Nephron progenitor cell (in vitro differentiated cells): ENCODE data around the gene P2RY6.

Experiments
- DNase-seq: peaks from one replicate; pipeline ENCODE4 v3.0.0; 2021
- H3K27ac Mint-ChIP-seq: 2 replicates; pipeline ENCODE4 v1.8.0; 2021; ENCODE audit warnings: mild to moderate bottlenecking, moderate library complexity, mixed read lengths
- H3K27me3 Mint-ChIP-seq: 2 replicates; pipeline ENCODE4 v1.8.0; 2021; ENCODE audit warnings: mild to moderate bottlenecking, low read depth, mixed read lengths; ENCODE audit not compliant: poor library complexity
- H3K36me3 Mint-ChIP-seq: 2 replicates; pipeline ENCODE4 v1.8.0; 2021; ENCODE audit warnings: low read depth, mixed read lengths
- H3K4me1 Mint-ChIP-seq: 2 replicates; pipeline ENCODE4 v1.8.0; 2021; ENCODE audit warnings: mixed read lengths
- H3K4me3 Mint-ChIP-seq: 2 replicates; pipeline ENCODE4 v1.8.0; 2021; ENCODE audit warnings: mild to moderate bottlenecking, moderate library complexity, mixed read lengths
- H3K9me3 Mint-ChIP-seq: 2 replicates; pipeline ENCODE4 v1.8.0; 2021; ENCODE audit warnings: mild to moderate bottlenecking, moderate library complexity, mixed read lengths
- TF ChIP-seq, protein P1 (sequence below): fragments of 200-600 bp; sonication (generic); IDR thresholded peaks from 2 replicates; pipeline ENCODE4 v1.5.0; 2021; ENCODE audit warnings: antibody characterized with exemption

P2RY6 gene

DNA sequence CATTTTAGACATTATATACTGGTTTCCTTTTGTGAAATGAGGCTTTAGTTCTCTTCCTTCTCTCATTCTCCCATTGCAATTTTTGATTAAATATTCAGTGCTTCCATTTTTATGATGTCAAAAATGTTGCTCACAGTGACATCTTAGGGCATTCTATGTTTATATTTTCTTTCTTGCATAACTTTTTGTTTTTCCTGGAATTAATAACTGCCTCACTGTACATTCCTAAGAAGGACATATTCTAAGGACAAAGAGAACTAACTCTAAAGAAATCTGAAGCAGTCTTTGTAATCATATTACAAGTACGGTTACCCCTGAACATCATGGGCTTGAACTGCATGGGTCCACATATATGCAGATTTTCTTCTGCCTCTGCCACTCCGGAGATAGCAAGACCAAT is 25.8 kb upstream of the P2RY6 start:
- Mint-ChIP-seq H3K4me3 (no peak overlapping the region), H3K4me1 (peaks cover 32% of the 10 kb centered on the region), H3K36me3 (no peaks in the 10 kb centered on the region), H3K9me3 (no peaks in the 10 kb centered on the region), H3K27ac (no peak overlapping the region), H3K27me3 (peaks cover 14% of the 10 kb centered on the region)
- TF ChIP-seq, protein P1, sequence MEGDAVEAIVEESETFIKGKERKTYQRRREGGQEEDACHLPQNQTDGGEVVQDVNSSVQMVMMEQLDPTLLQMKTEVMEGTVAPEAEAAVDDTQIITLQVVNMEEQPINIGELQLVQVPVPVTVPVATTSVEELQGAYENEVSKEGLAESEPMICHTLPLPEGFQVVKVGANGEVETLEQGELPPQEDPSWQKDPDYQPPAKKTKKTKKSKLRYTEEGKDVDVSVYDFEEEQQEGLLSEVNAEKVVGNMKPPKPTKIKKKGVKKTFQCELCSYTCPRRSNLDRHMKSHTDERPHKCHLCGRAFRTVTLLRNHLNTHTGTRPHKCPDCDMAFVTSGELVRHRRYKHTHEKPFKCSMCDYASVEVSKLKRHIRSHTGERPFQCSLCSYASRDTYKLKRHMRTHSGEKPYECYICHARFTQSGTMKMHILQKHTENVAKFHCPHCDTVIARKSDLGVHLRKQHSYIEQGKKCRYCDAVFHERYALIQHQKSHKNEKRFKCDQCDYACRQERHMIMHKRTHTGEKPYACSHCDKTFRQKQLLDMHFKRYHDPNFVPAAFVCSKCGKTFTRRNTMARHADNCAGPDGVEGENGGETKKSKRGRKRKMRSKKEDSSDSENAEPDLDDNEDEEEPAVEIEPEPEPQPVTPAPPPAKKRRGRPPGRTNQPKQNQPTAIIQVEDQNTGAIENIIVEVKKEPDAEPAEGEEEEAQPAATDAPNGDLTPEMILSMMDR: no peak
- DNase-seq: no peak

GRCh38 chr11:73248526-73249185 is 23.5 kb upstream of the P2RY6 start:
- Mint-ChIP-seq H3K4me1 (peaks cover 9% of the 10 kb centered on the region), H3K36me3 (no peaks in the 10 kb centered on the region), H3K9me3 (no peaks in the 10 kb centered on the region), H3K27me3 (peaks cover 4% of the 10 kb centered on the region), H3K27ac (no peak overlapping the region), H3K4me3 (no peak overlapping the region)
- TF ChIP-seq, protein P1: no peak
- DNase-seq: no peak

GRCh38 chr11:73249304-73249703 is 22.8 kb upstream of the P2RY6 start:
- no peaks in the 10 kb centered on the region for H3K9me3 Mint-ChIP-seq
- no peak overlapping the region for H3K27ac Mint-ChIP-seq
- H3K4me3 Mint-ChIP-seq: no peak overlapping the region
- peaks cover 4% of the 10 kb centered on the region for H3K27me3 Mint-ChIP-seq
- DNase-seq: no peak
- TF ChIP-seq, protein P1: no peak
- H3K36me3 Mint-ChIP-seq: no peaks in the 10 kb centered on the region
- peaks cover 9% of the 10 kb centered on the region for H3K4me1 Mint-ChIP-seq

- H3K27me3 Mint-ChIP-seq: peaks cover 4% of the 10 kb centered on the region
- H3K9me3 Mint-ChIP-seq: no peaks in the 10 kb centered on the region
- H3K27ac Mint-ChIP-seq: no peak overlapping the region
- no peak for DNase-seq
- TF ChIP-seq, protein P1: no peak
- no peak overlapping the region for H3K4me3 Mint-ChIP-seq
- peaks cover 1% of the 10 kb centered on the region for H3K4me1 Mint-ChIP-seq
- H3K36me3 Mint-ChIP-seq: no peaks in the 10 kb centered on the region
These were observed 22.0 kb upstream of the P2RY6 start for GRCh38 chr11:73249853-73250783.

DNA sequence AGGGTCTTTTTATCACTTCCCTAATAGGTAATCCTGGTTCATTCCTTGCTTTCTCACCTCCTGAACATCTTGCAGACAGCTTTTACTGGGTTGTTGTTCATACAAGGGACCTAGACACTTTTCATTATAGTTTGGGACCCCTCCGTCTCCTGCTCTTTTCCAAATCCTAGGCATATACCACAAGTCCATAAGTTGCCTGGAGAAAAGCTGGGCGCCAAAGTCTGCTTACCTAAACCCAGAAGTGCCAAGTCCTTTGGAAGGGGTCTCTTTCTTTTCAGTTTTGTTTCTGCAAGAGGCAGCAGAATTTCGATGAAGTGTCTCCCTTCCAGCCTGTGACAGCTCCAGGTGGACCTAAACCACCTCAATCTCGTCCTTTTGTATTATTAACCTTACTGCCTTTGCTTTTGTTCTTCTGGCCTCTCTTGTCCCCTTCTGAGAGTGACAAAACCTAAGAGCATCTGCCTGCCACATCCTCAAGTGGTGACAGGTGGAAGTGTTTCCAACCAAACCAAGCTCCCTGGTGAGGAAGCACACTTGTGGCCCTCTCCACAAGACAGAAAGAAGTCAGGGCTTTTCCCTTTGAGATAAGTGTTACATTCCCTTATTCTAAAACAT is 19.5 kb upstream of the P2RY6 start:
- Mint-ChIP-seq H3K4me3 (no peak overlapping the region), H3K27me3 (no peaks in the 10 kb centered on the region), H3K27ac (no peak overlapping the region), H3K36me3 (no peaks in the 10 kb centered on the region), H3K4me1 (peaks cover 7% of the 10 kb centered on the region), H3K9me3 (no peaks in the 10 kb centered on the region)
- TF ChIP-seq, protein P1: no peak
- peak; percentile 1 for DNase-seq
